ENCODE measurements around the gene HIVEP2. TPM values are rescaled to one million over a fixed set of nuclear protein-coding genes. Genes with fewer than 3 reads are reported as not detected.

HIVEP2 gene
- total RNA-seq, 1 donor from 2014 or later, result 11.8 TPM

GRCh38 chr6:142799639-142800038, 145.3 kb downstream of the HIVEP2 start:
- no peaks in the 10 kb centered on the region for H3K36me3 Mint-ChIP-seq (ENCODE audit: insufficient read depth)
- H3K4me3 Mint-ChIP-seq (ENCODE audit: low read depth), result no peak overlapping the region
- H3K27ac Mint-ChIP-seq, result no peak overlapping the region
- DNase-seq (ENCODE audit: low spot score, unreplicated experiment), result no peak
- no peak for TF ChIP-seq CTCF (IDR thresholded peaks at IDR 0.05; ENCODE audit: unreplicated experiment)
- no peaks in the 10 kb centered on the region for H3K27me3 Mint-ChIP-seq
- H3K9me3 Mint-ChIP-seq (ENCODE audit: low read depth), result no peaks in the 10 kb centered on the region
- peaks cover 1% of the 10 kb centered on the region for H3K4me1 Mint-ChIP-seq (ENCODE audit: low read depth)

- H3K4me1 Mint-ChIP-seq (ENCODE audit: low read depth), result peaks cover 1% of the 10 kb centered on the region
- no peak for TF ChIP-seq CTCF (IDR thresholded peaks at IDR 0.05; ENCODE audit: unreplicated experiment)
- no peaks in the 10 kb centered on the region for H3K36me3 Mint-ChIP-seq (ENCODE audit: insufficient read depth)
- H3K4me3 Mint-ChIP-seq (ENCODE audit: low read depth), result no peak overlapping the region
- H3K27ac Mint-ChIP-seq, result no peak overlapping the region
- DNase-seq (ENCODE audit: low spot score, unreplicated experiment), result no peak
- H3K9me3 Mint-ChIP-seq (ENCODE audit: low read depth), result no peaks in the 10 kb centered on the region
- H3K27me3 Mint-ChIP-seq, result peaks cover 2% of the 10 kb centered on the region
Measured at GRCh38 chr6:142797159-142797558, 147.8 kb downstream of the HIVEP2 start.

- H3K36me3 Mint-ChIP-seq (ENCODE audit: insufficient read depth), result no peaks in the 10 kb centered on the region
- TF ChIP-seq CTCF (IDR thresholded peaks at IDR 0.05; ENCODE audit: unreplicated experiment), result no peak
- peaks cover 1% of the 10 kb centered on the region for H3K4me1 Mint-ChIP-seq (ENCODE audit: low read depth)
- peaks cover 8% of the 10 kb centered on the region for H3K27me3 Mint-ChIP-seq
- H3K27ac Mint-ChIP-seq, result no peak overlapping the region
- H3K9me3 Mint-ChIP-seq (ENCODE audit: low read depth), result no peaks in the 10 kb centered on the region
- no peak overlapping the region for H3K4me3 Mint-ChIP-seq (ENCODE audit: low read depth)
- DNase-seq (ENCODE audit: low spot score, unreplicated experiment), result no peak
Measured at GRCh38 chr6:142796571-142796970, 148.4 kb downstream of the HIVEP2 start.

GRCh38 chr6:142796024-142796423, 149.0 kb downstream of the HIVEP2 start:
- no peak for DNase-seq (ENCODE audit: low spot score, unreplicated experiment)
- no peaks in the 10 kb centered on the region for H3K36me3 Mint-ChIP-seq (ENCODE audit: insufficient read depth)
- peaks cover 2% of the 10 kb centered on the region for H3K4me1 Mint-ChIP-seq (ENCODE audit: low read depth)
- peaks cover 8% of the 10 kb centered on the region for H3K27me3 Mint-ChIP-seq
- H3K27ac Mint-ChIP-seq, result no peak overlapping the region
- no peak overlapping the region for H3K4me3 Mint-ChIP-seq (ENCODE audit: low read depth)
- no peak for TF ChIP-seq CTCF (IDR thresholded peaks at IDR 0.05; ENCODE audit: unreplicated experiment)
- no peaks in the 10 kb centered on the region for H3K9me3 Mint-ChIP-seq (ENCODE audit: low read depth)

- Mint-ChIP-seq H3K4me1 (ENCODE audit: low read depth) (peaks cover 10% of the 10 kb centered on the region), H3K27me3 (peaks cover 8% of the 10 kb centered on the region), H3K36me3 (ENCODE audit: insufficient read depth) (no peaks in the 10 kb centered on the region), H3K9me3 (ENCODE audit: low read depth) (no peaks in the 10 kb centered on the region), H3K27ac (no peak overlapping the region), H3K4me3 (ENCODE audit: low read depth) (no peak overlapping the region)
- TF ChIP-seq CTCF (IDR thresholded peaks at IDR 0.05; ENCODE audit: unreplicated experiment), result no peak
- no peak for DNase-seq (ENCODE audit: low spot score, unreplicated experiment)
Measured at GRCh38 chr6:142794424-142794823, 150.6 kb downstream of the HIVEP2 start.

Measured in progenitor cell of endocrine pancreas (in vitro differentiated cells).